HG03558 (cell line): ENCODE data around the gene PKDCC.

ENCODE experiments used
- ATAC-seq: cut with Tn5 transposase; IDR thresholded peaks from one replicate; pipeline ENCODE4 v1.9.1; 2021; ENCODE audit warnings: moderate number of reproducible peaks; ENCODE audit not compliant: unreplicated experiment; ENCODE audit errors: extremely low read depth

Gene PKDCC

GRCh38 chr2:42047488-42048298 lies at the start of gene PKDCC:
TSS of gene PKDCC (plus strand) at chr2:42048021. CDS start at chr2:42048200, 179 bp downstream.
- no peak for ATAC-seq

- no peak for ATAC-seq
Observed at GRCh38 chr2:41998186-41999127, 49.4 kb upstream of the PKDCC start.

- no peak for ATAC-seq
Observed at GRCh38 chr2:41999128-41999480, 48.7 kb upstream of the PKDCC start.

- no peak for ATAC-seq
Observed at GRCh38 chr2:41999592-42000281, 48.1 kb upstream of the PKDCC start.

- no peak for ATAC-seq
Observed at GRCh38 chr2:42001711-42002201, 46.1 kb upstream of the PKDCC start.

- ATAC-seq = no peak
Observed at GRCh38 chr2:42007551-42007950, 40.3 kb upstream of the PKDCC start.

GRCh38 chr2:42008241-42008921 lies 39.4 kb upstream of the PKDCC start:
- no peak for ATAC-seq

- no peak for ATAC-seq
Observed at GRCh38 chr2:42009657-42010580, 37.9 kb upstream of the PKDCC start.

- no peak for ATAC-seq
Observed at GRCh38 chr2:42010743-42011298, 37.0 kb upstream of the PKDCC start.

GRCh38 chr2:42012137-42012536 lies 35.7 kb upstream of the PKDCC start:
- ATAC-seq = no peak

GRCh38 chr2:42012651-42013050 lies 35.2 kb upstream of the PKDCC start:
- ATAC-seq = no peak

GRCh38 chr2:42013409-42013808 lies 34.4 kb upstream of the PKDCC start:
- no peak for ATAC-seq

GRCh38 chr2:42021464-42021863 lies 26.4 kb upstream of the PKDCC start:
- no peak for ATAC-seq

GRCh38 chr2:42025151-42025582 lies 22.7 kb upstream of the PKDCC start:
- no peak for ATAC-seq

- no peak for ATAC-seq
Observed at GRCh38 chr2:42026272-42026671, 21.5 kb upstream of the PKDCC start.

GRCh38 chr2:42028571-42029148 lies 19.2 kb upstream of the PKDCC start:
- ATAC-seq = no peak

- ATAC-seq = no peak
Observed at GRCh38 chr2:42029171-42029570, 18.6 kb upstream of the PKDCC start.

- ATAC-seq = no peak
Observed at GRCh38 chr2:42029639-42030199, 18.1 kb upstream of the PKDCC start.
